Activated CD4-positive, alpha-beta T cell treated with anti-CD3 and anti-CD28 coated beads, Interleukin-10, Interleukin-2, amounts not matched to agents 100 ng/mL and 50 ng/mL, durations not matched to agents 16 hours and 8 hours (primary cell): ENCODE data around the gene PCDHAC2.

Experiments
- DNase-seq: peaks from one replicate; pipeline ENCODE4 v3.0.0-alpha.2; 2020

PCDHAC2 gene

DNA sequence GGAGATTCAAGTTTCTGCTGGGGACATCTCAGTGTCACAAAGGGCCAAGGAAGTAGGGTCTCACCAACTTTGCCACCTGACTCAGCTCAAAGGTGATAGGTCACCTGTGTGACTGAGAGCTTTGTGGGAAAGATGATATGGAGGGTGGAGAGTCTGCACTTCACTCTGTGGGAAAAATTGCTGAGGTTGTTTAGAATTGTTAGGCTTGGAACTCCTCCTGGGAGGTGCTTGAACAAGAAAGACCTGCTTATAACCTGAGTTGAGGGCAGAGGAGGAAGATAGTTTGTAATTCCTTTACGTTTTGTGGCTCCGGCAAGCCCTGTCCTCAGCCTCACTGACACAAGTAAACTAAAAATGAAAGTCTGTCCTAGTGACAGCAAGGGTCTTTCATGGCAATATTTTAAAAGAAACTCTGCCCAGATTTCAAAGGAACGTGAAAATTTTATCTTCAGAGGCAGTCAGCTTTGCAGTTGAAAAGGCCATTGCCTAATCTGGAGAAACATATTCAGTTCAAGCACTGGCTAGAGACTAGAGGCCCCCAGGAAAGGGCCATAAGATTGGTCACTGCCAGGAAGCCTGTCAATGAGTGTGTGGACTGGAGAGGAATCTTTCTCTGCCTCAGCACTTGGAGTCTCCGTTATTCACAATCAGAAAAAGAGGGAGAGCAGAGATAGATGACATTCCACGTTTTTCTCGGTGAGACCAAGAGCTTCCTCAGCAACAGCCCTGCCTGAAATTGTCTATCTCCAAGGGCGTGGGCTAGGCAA is 23.2 kb downstream of the PCDHAC2 start:
- no peak for DNase-seq

DNA sequence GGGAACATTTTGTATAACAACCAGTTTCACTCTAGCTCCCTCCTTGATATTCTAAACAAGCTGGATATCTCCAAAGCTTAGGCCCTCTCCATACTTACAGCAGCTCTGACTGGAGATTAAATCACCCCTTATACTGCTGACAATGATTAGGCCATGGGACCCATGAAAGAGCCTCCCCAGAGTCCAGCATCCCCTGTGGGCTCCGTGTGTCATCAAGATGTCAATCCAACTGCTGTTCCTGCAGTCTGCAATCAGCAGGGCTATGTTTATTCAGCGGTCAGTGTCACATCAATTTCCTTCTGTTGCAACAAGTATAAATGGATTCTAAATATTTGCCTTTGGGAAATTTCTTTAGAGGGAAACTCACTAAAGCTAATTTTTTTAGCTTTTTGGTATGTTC is 26.6 kb downstream of the PCDHAC2 start:
- no peak for DNase-seq

DNA sequence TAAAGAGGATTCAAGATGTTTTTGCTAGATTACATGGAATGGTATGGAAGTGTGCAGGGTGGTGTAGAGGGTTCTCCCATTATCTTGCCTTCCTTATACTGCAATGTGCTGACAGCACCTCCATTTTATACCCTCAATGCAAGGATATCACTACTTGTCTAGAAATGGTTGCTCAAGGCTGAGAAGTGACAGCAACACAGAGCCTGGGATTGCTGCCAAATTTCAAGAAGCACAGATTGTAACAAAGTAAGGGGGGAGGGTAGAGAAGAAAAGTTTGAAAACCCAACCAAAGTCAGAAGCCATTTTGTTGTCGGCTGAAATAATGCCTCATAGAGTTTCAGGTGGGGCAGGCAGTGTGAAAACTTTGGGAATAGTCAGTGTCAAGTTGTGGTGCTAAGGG is 29.8 kb downstream of the PCDHAC2 start:
- DNase-seq: no peak

DNA sequence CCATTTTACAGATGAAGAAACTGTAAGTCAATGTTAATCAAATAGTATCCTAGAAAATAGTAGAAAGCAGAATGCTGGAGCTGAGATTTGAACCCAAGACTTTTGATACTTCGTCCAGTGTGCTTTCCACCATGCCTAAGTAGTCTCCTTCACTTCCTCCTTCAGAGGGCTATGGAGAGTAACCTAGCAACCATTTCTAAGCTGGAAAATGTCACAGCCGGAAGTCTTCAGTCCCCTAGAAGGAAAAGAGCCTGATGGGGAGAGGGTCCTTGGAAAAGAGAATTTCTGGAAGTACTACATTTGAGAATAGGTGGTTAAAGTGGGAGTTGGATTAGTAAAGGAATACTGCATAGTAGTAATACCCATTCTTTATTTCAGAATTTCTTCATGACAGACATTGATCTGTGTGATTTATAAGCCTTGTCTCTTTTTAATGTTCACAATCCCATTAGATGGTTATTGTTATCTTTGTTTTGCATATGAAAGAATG is 32.7 kb downstream of the PCDHAC2 start:
- DNase-seq: no peak

DNA sequence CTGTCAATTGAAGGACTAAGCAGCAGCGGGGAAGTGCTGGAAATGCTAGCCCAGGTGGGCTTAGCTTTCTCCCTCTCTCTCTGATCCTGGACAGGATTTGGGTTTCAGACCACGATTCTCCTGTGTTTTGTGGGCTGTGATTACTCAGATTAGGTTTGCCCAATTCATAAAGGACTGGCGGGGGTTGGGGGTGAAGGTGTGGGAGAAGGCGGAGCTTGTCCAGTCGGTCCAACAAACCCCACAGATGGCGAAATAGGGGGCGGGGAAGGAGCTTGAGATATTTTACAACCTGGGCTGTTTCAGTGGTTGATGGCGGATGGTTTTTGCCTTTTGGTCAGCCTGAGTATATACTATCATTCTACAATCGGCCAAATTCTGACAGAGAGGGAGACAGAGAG is 35.2 kb downstream of the PCDHAC2 start:
- no peak for DNase-seq

DNA sequence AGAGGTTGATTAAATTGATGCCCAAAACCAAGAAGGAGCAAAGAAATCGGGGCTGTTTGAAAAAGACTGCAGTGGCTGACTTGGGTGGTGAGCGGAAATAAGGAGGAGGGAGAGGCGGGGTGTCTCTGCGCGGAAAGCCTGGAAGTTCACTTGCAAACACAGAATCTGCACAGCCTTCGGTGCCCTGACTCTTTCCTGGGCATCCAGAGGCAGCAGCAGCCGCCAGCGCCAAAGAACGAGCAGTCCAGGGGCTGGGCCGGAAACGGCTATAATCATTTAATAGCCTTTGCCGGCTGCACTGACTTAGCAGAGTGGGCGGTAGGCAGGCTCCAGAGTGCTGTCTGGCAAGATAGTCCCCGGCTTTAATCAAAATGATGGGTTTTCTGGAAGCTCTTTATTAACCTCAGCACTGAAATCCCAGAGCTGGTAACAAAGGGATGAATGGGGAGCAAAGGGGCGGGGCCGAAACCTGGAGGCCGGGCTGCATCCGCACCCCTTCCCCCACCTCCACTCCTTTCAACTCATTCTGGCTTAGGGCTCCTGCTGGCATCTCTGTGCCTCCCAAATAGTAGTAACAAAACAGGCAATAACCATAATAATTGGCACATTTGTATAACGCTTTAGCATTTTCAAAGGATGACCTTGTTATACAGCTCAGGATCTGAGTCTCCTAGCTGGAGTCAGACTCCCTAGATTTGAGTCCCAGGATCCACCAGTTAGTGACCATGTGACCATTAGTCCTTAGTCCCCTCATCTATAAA is 35.7 kb downstream of the PCDHAC2 start:
- no peak for DNase-seq

DNA sequence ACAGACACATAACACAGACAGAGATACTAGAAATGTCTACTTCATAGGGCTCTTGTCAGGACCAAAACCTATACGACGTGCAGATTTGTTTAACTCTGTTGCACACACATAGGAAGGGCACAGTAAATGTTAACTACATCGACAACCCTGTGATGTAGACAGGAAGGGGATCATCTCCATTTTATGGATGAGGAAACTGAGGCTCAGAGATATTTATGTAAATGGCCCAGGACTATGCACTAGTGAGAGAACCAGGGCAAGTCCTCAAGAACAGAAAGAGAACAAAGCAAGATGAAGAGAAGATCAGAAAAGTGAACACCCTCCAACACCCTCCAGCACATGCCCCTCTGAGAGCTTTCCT is 36.3 kb downstream of the PCDHAC2 start:
- DNase-seq: no peak

DNA sequence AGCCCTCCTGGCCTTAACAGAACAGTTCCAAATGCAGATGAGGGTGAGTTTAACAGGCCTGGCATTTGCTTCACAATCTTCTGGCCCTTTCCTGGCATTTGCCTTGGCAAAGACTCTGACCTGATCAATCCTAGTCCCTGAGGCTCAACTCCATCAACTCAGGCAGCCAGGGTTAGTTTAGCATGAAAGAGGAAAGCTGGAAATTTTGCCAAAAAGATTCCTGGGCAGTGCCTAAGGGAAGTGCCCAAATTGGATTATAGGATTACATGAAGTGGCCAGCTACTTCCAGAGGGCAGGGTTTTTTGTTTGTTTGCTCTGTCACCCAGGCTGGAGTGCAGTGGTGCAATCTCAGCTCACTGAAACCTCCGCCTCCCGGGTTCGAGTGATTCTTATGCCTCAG is 36.8 kb downstream of the PCDHAC2 start:
- no peak for DNase-seq

DNA sequence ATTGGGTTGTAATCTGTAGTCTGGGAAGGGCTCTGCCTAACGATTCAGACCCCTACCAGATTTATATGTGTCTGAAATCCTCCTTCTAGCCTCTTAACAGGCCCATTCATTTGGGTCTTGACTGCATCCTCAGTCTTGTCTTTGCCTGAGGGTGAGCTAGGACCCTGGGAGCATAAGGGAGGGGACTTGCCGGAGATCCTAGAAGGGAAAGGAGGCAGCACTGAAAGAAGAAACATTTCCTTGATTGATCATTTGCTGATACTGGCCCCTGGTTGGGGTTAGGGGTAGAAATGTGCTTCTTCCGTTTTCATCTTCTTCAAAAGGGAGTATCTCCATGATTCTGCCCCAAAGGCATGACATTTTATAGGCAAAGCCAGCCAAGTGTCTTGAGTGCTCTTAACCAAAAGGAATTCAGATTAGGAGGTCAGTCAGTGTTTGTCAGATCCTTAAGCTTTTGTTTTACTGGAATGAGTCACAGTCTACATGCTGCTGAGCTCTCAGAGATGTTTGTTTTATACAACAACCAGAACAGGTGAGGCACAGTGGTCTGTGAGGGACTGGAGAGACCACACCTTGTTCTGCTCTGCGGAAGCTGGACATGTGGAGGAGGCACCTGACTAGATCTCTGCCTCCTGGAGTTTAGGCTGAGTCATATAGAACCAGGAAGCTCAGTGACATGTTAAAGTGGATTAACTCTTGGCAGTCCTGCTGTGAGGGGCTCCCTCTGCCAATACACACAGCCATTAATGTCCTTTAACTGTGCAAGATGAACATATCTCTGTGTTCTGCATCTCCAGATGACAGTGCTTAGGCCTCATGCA is 37.7 kb downstream of the PCDHAC2 start:
- DNase-seq: no peak

DNA sequence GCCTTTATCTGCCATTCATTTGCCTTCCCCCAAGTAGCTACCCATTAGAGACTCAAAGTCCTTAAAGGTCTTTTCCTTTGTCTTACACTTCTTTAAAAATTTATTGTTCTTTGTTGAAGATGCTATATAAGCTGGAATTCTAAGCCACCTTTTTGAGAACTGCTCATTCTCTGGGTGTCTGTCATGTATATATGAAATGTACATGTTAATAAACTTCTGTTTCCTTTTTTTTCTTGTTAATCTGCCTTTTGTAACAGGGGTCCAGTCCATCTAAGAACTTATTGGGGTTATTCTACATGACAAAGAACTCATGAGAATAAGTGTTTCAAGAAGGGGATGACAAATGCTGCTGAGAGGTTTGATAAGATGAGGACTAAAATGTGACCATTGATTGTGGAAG is 41.5 kb downstream of the PCDHAC2 start:
- DNase-seq: no peak

DNA sequence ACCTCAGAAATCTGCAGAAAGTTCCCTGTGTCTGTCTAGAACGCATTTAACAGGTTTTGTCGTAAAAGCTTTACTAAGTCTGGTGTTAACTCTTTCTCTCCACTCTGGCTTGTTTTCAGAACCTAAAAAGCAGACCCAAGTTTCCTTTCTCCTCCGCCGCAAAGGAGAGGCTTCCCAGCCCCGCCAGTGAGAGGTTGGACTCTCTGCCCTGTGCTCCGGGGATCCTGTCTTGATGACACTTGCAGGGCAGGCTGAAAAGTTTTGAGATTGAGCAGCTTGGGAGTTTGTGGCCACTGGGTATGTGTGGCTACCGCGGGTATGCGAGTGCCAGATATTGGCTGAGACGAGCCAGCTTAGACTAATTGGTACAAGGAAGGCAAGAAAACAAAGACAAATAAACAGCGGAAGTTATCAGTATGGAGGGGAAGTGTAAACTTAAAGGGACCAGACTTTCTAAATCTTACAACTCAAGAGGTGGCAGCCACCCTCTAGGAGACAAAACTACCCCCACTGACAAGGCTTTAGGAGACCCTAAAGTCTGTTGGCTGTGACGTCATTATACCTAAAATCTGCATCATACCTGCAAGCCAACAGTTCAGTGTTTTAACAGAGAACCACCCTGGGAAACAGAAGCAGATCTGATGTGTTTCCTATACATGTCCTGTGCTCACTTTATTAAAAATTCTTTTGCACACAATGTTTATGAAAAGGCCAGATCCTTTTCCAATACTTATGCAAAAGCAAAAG is 43.9 kb downstream of the PCDHAC2 start:
- DNase-seq: no peak

DNA sequence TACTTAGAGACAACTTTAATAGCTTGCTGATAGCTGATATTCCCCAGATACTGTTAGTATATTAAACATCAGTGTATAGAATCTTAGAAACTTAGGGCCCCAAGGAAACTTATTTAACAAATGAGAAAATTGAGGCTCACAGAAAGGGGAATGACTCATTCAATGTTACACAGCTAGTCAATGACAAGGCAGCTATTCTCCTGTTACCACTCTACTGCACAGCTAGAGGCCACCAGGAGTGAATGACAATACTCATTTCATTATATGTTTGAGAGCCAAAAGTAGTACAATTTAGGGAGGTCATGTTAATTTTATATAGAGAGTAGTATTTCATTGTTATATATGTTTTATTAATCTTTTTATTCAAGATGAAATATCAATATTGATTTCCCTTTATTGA is 51.7 kb downstream of the PCDHAC2 start:
- DNase-seq: no peak
